Activated CD8-positive, alpha-beta memory T cell treated with anti-CD3 and anti-CD28 coated beads, Interleukin-2, amount 10 ng/mL, durations not matched to agents 7 days and 5 days (primary cell): ENCODE data around the gene TNFAIP1. TPM values are rescaled to one million over a fixed set of nuclear protein-coding genes. Genes with fewer than 3 reads are reported as not detected.

ENCODE experiments used
- ATAC-seq: fragments of 150-1000 bp; cut with Tn5 transposase; one replicate; pipeline ENCODE4 v1.10.0; 2021; ENCODE audit warnings: moderate library complexity
- CTCF ChIA-PET: fragments of 350-600 bp; sonication (Branson Sonifier 250); formaldehyde crosslinking; loops from one replicate; lab custom pipeline; 2021; ENCODE audit warnings: antibody characterized with exemption; lab: Charles Lee
- DNase-seq: peaks from one replicate; pipeline ENCODE4 v3.0.0-alpha.2; 2020
- H3K27ac Mint-ChIP-seq: one replicate; pipeline ENCODE4 v1.8.0; 2021; ENCODE audit warnings: mild to moderate bottlenecking, mixed read lengths
- H3K27me3 Mint-ChIP-seq: one replicate; pipeline ENCODE4 v1.8.0; 2021; ENCODE audit warnings: mixed read lengths
- H3K36me3 Mint-ChIP-seq: one replicate; pipeline ENCODE4 v1.8.0; 2021; ENCODE audit warnings: mild to moderate bottlenecking, mixed read lengths
- H3K4me1 Mint-ChIP-seq: one replicate; pipeline ENCODE4 v1.8.0; 2021; ENCODE audit warnings: mixed read lengths
- H3K4me3 Mint-ChIP-seq: one replicate; pipeline ENCODE4 v1.8.0; 2021; ENCODE audit warnings: mild to moderate bottlenecking, moderate library complexity, mixed read lengths
- H3K9me3 Mint-ChIP-seq: one replicate; pipeline ENCODE4 v1.8.0; 2022; ENCODE audit warnings: low read depth, mixed read lengths
- microRNA-seq: library from miRNA; unstranded; fragments of <30 nt; microRNA quantifications from one replicate; pipeline ENCODE4 v1.2.0, GENCODE V29; 2022
- total RNA-seq, 2 experiments: library from RNA; stranded (reverse); gene quantifications; one replicate each; pipeline ENCODE4 v1.2.3, GENCODE V29; 2021

Gene TNFAIP1
- total RNA-seq, 2 experiments from 2014 or later: 19.5 to 22.2 TPM

DNA sequence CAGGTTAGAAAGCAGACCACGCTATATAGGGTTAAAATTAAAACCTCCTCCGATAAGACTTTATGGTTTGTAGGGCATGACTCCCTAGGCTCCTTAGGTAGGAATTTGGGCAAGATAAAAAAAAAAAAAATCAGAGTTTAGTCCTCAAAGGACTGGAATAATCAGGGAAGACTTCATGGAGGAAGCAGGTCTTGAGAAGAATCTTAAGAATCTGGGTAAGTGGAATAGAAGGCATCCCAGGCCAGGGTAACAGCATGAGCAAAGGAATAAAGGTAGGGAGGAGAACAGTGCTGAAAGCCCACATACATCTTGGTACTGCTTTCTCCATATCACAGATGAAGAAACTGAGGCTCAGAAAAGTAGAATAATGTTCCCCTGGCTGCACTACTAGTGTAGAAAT, 55.0 kb downstream of the TNFAIP1 start:
- Mint-ChIP-seq H3K36me3 (peaks cover 23% of the 10 kb centered on the region), H3K4me1 (peaks cover 2% of the 10 kb centered on the region), H3K4me3 (no peak overlapping the region), H3K27ac (no peak overlapping the region), H3K27me3 (no peaks in the 10 kb centered on the region), H3K9me3 (no peaks in the 10 kb centered on the region)
- ATAC-seq: no peak
- CTCF ChIA-PET: no interaction called here
- no peak for DNase-seq

DNA sequence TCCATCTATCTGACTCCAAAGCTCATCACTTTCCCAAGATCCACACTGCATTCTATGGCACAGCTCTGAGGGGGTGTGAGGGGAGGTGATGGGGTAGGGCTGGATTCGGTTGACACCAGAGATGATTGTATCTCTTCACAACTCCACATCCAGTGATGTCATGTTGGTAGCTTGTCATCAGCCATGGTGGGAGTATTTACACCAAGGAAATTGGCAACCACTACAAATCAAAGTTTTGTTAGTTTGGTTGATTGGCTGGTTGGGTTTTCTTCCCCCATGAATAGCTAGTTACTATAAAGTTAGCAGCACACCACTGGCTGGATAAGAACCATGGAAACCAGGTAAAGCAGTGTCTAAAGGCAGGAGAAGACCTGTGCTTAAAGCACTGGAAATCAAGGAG, 55.4 kb downstream of the TNFAIP1 start:
- H3K27me3 Mint-ChIP-seq: no peaks in the 10 kb centered on the region
- no peak overlapping the region for H3K4me3 Mint-ChIP-seq
- peaks cover 4% of the 10 kb centered on the region for H3K4me1 Mint-ChIP-seq
- CTCF ChIA-PET: no interaction called here
- H3K27ac Mint-ChIP-seq: no peak overlapping the region
- ATAC-seq (no peak), DNase-seq (no peak)
- no peaks in the 10 kb centered on the region for H3K9me3 Mint-ChIP-seq
- H3K36me3 Mint-ChIP-seq: peaks cover 23% of the 10 kb centered on the region

DNA sequence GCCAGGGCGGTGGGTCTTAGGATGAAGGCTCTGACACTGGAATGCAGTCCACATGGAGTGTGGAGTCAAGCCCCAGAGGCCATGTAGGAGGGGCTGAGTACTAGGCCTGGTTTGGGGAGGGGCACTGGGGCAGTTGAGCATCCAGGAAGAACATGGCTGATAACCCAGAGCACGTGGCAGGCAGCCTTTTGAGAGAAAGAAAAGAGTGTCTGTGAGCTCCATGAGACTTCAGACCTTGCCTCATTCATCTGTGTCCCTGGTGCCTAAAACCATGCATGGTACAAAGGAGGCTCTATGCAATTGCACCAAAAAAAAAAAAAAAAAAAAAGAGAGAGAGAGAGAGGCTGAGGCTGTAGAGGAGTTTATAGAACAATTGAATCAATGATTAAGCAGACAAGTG, 55.8 kb downstream of the TNFAIP1 start:
- Mint-ChIP-seq H3K27ac (no peak overlapping the region), H3K4me3 (no peak overlapping the region), H3K9me3 (no peaks in the 10 kb centered on the region), H3K36me3 (peaks cover 23% of the 10 kb centered on the region), H3K27me3 (no peaks in the 10 kb centered on the region), H3K4me1 (peaks cover 6% of the 10 kb centered on the region)
- DNase-seq (no peak), ATAC-seq (no peak)
- CTCF ChIA-PET: no interaction called here

- H3K4me1 Mint-ChIP-seq: peaks cover 13% of the 10 kb centered on the region
- no peaks in the 10 kb centered on the region for H3K27me3 Mint-ChIP-seq
- ATAC-seq (no peak), DNase-seq (no peak)
- no peaks in the 10 kb centered on the region for H3K9me3 Mint-ChIP-seq
- CTCF ChIA-PET: no interaction called here
- H3K27ac Mint-ChIP-seq: no peak overlapping the region
- H3K36me3 Mint-ChIP-seq: peaks cover 23% of the 10 kb centered on the region
- H3K4me3 Mint-ChIP-seq: no peak overlapping the region
Measured at GRCh38 chr17:28392491-28392890, 56.9 kb downstream of the TNFAIP1 start.

DNA sequence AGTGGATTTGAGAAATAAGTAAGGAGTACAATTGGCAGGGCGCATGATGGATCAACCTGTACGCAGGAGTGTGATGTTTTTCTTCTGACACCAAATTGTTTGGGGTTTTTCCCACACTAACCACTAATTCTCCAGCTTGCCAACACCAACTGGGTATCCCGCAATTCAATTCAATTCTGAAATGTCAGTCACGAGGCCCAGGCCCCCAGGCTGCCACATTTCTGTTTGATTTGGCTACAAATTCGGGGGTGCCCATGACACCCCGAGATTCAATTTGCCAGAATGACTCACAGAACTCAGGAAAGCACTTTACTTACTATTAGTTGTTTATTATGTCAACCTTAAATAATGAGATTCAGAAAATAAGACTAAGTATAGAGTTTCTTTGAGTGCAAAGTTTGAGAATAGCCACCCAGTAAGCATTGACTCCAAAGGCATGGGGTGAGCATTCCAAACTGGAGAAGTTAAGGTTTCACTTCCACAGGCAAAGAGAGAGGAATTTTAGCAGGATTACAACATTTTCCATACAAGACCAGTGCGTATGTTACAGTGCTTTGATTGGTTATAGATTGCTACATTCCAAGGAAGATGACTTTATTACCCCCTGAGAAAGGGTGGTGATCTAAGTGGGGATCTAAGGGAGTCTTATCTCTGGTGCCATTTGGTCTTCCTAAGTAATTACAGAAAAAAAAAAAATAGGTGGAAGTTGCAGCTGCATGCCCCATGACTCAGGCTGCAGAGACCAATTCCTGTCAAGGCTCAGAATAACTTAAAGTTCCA, 59.0 kb downstream of the TNFAIP1 start:
- Mint-ChIP-seq H3K27ac (no peak overlapping the region), H3K4me1 (peaks cover 13% of the 10 kb centered on the region), H3K9me3 (no peaks in the 10 kb centered on the region), H3K36me3 (peaks cover 18% of the 10 kb centered on the region), H3K4me3 (no peak overlapping the region), H3K27me3 (no peaks in the 10 kb centered on the region)
- CTCF ChIA-PET: interaction anchor here (0.6 kb wide), 1 partner anchor 34 kb away, joined by 3 read pairs; no protein-coding TSS in a partner anchor
- ATAC-seq: no peak
- DNase-seq: no peak

- Mint-ChIP-seq H3K27me3 (no peaks in the 10 kb centered on the region), H3K36me3 (peaks cover 10% of the 10 kb centered on the region), H3K4me3 (no peak overlapping the region), H3K27ac (no peak overlapping the region), H3K4me1 (peaks cover 13% of the 10 kb centered on the region), H3K9me3 (no peaks in the 10 kb centered on the region)
- CTCF ChIA-PET: interaction anchor here (2.1 kb wide), 1 partner anchor 21 kb away, joined by 8 read pairs; no protein-coding TSS in a partner anchor
- DNase-seq: no peak
- ATAC-seq: no peak
Measured at GRCh38 chr17:28395426-28395825, 59.9 kb downstream of the TNFAIP1 start.

DNA sequence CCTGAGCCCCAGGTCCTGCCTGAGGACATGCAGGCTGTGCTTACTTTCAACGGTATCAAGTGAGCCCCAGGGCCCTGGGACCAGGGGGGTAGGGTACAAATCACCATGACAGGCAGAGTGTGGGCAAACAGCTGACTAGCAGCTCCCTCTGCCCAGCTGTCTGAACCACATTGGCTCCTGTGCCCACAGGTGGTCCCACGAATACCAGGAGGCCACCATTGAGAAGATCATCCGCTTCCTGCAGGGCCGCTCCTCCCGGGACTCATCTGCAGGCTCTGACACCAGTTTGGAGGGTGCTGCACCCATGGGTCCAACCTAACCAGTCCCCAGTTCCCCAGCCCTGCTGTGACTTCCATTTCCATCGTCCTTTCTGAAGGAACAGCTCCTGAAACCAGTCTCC, 60.4 kb downstream of the TNFAIP1 start:
- peaks cover 13% of the 10 kb centered on the region for H3K4me1 Mint-ChIP-seq
- no peaks in the 10 kb centered on the region for H3K27me3 Mint-ChIP-seq
- no peak for ATAC-seq
- no peaks in the 10 kb centered on the region for H3K9me3 Mint-ChIP-seq
- peaks cover 8% of the 10 kb centered on the region for H3K36me3 Mint-ChIP-seq
- H3K4me3 Mint-ChIP-seq: no peak overlapping the region
- DNase-seq: no peak
- CTCF ChIA-PET: interaction anchor here (2.1 kb wide), 1 partner anchor 20 kb away, joined by 8 read pairs; no protein-coding TSS in a partner anchor
- no peak overlapping the region for H3K27ac Mint-ChIP-seq

Small RNAs within 50 kb of the gene (microRNA-seq; reads per million reads assigned to microRNA genes)
- 3.0 reads per million for gene MIR4723

Other genes with a start within 250 kb of the TNFAIP1 start
- 10 to 100 TPM; 26.2 to 39.7 TPM for gene TMEM97, start 16.6 kb upstream of the TNFAIP1 start, total RNA-seq
- 10 to 100 TPM; 20.2 to 22.8 TPM for gene IFT20, start 289 bp upstream of the TNFAIP1 start, total RNA-seq
- 10 to 100 TPM; 68.6 to 83.5 TPM for gene POLDIP2, start 21.8 kb downstream of the TNFAIP1 start, total RNA-seq
- gene SEBOX, start 29.4 kb downstream of the TNFAIP1 start, total RNA-seq: not detected
- under 1 TPM; 0.18 to 0.26 TPM for gene VTN, start 34.5 kb downstream of the TNFAIP1 start, total RNA-seq
- 10 to 100 TPM; 20.2 to 24.8 TPM for gene SARM1, start 35.9 kb downstream of the TNFAIP1 start, total RNA-seq
- gene SLC46A1, start 70.5 kb downstream of the TNFAIP1 start, total RNA-seq: 1 to 10 TPM; 3.0 to 5.3 TPM
- not detected for gene SLC13A2, start 137.9 kb downstream of the TNFAIP1 start, total RNA-seq
- gene FOXN1, start 170.6 kb downstream of the TNFAIP1 start, total RNA-seq: not detected
- gene UNC119, start 216.9 kb downstream of the TNFAIP1 start, total RNA-seq: 10 to 100 TPM; 41.2 to 59.0 TPM
- 10 to 100 TPM; 61.0 to 66.2 TPM for gene PIGS, start 235.8 kb downstream of the TNFAIP1 start, total RNA-seq
- gene ALDOC, start 241.1 kb downstream of the TNFAIP1 start, total RNA-seq: 10 to 100 TPM; 36.9 to 52.0 TPM